ENCODE data around the gene MACO1.
"Not testable (repeated sequence)": the region's sequence is repeated elsewhere in the genome, so short reads cannot be mapped to it uniquely, and the experiment has no call there.

The MACO1 gene

GRCh38 chr1:25425098-25426085, 5.3 kb upstream of the MACO1 start:
- no peak for DNase-seq

GRCh38 chr1:25427696-25428095, 3.0 kb upstream of the MACO1 start:
- DNase-seq, result no peak

GRCh38 chr1:25428475-25429166, 2.1 kb upstream of the MACO1 start:
- DNase-seq, result no peak

- peak in 5 of 14 donors; percentile 3 to 68 (median 26) for DNase-seq
These were observed 527 bp downstream of the MACO1 start for GRCh38 chr1:25430967-25431881.

- peak in 1 of 14 donors; percentile 68 for DNase-seq
These were observed 1.4 kb downstream of the MACO1 start for GRCh38 chr1:25431955-25432719.

- DNase-seq, result no peak
These were observed 2.2 kb downstream of the MACO1 start for GRCh38 chr1:25432749-25433388.

- DNase-seq, result peak in 5 of 14 donors; percentile 6 to 17 (median 7)
These were observed 2.9 kb downstream of the MACO1 start for GRCh38 chr1:25433389-25434186.

GRCh38 chr1:25435397-25436108, 4.9 kb downstream of the MACO1 start:
- no peak for DNase-seq

GRCh38 chr1:25437672-25438071, 7.0 kb downstream of the MACO1 start:
- DNase-seq, result no peak

- no peak for DNase-seq
These were observed 8.6 kb downstream of the MACO1 start for GRCh38 chr1:25439287-25439686.

GRCh38 chr1:25442178-25442577, 11.5 kb downstream of the MACO1 start:
- DNase-seq, result peak in 1 of 14 donors; percentile 36

GRCh38 chr1:25443030-25443699, 12.5 kb downstream of the MACO1 start:
- DNase-seq, result no peak

- not testable (repeated sequence) for DNase-seq
These were observed 13.9 kb downstream of the MACO1 start for GRCh38 chr1:25444604-25445003.

GRCh38 chr1:25445993-25446538, 15.4 kb downstream of the MACO1 start:
- no peak for DNase-seq

- DNase-seq, result no peak
These were observed 16.9 kb downstream of the MACO1 start for GRCh38 chr1:25447547-25447946.

- DNase-seq, result no peak
These were observed 20.2 kb downstream of the MACO1 start for GRCh38 chr1:25450891-25451290.

GRCh38 chr1:25451908-25452307, 21.2 kb downstream of the MACO1 start:
- no peak for DNase-seq

GRCh38 chr1:25456502-25456901, 25.8 kb downstream of the MACO1 start:
- DNase-seq, result no peak
